WERI-Rb-1 (cell line): ENCODE measurements around the gene PRKACA.

Experiments
- DNase-seq: peaks from one replicate; pipeline ENCODE4 v3.0.0-alpha.2; 2020
- H3K27ac ChIP-seq: fragments of 250-450 bp; sonication (Bioruptor Pico); 2 replicates; pipeline ENCODE4 v1.5.1; 2020; ENCODE audit warnings: mild to moderate bottlenecking, moderate library complexity
- H3K27me3 ChIP-seq: fragments of 250-450 bp; sonication (Bioruptor Pico); 2 replicates; pipeline ENCODE4 v1.5.1; 2021; ENCODE audit warnings: mild to moderate bottlenecking, low read depth, moderate library complexity; ENCODE audit not compliant: insufficient read depth, severe bottlenecking
- H3K36me3 ChIP-seq: fragments of 250-450 bp; sonication (Bioruptor Pico); 2 replicates; pipeline ENCODE4 v1.5.1; 2020; ENCODE audit warnings: mild to moderate bottlenecking, moderate library complexity
- H3K4me3 ChIP-seq: 2 replicates; pipeline ENCODE4 v1.5.1; 2011; ENCODE audit warnings: low read depth, mild to moderate bottlenecking, control low read depth, low read length
- H3K9me3 ChIP-seq: fragments of 250-450 bp; sonication (Bioruptor Pico); 2 replicates; pipeline ENCODE4 v1.5.1; 2021; ENCODE audit warnings: mild to moderate bottlenecking, moderate library complexity; ENCODE audit not compliant: severe bottlenecking
- TF ChIP-seq, protein P1 (sequence below): IDR thresholded peaks from 2 replicates; pipeline ENCODE4 v1.5.1; 2011; ENCODE audit warnings: low read depth, mild to moderate bottlenecking, control low read depth, inconsistent platforms, low read length

The PRKACA gene

DNA sequence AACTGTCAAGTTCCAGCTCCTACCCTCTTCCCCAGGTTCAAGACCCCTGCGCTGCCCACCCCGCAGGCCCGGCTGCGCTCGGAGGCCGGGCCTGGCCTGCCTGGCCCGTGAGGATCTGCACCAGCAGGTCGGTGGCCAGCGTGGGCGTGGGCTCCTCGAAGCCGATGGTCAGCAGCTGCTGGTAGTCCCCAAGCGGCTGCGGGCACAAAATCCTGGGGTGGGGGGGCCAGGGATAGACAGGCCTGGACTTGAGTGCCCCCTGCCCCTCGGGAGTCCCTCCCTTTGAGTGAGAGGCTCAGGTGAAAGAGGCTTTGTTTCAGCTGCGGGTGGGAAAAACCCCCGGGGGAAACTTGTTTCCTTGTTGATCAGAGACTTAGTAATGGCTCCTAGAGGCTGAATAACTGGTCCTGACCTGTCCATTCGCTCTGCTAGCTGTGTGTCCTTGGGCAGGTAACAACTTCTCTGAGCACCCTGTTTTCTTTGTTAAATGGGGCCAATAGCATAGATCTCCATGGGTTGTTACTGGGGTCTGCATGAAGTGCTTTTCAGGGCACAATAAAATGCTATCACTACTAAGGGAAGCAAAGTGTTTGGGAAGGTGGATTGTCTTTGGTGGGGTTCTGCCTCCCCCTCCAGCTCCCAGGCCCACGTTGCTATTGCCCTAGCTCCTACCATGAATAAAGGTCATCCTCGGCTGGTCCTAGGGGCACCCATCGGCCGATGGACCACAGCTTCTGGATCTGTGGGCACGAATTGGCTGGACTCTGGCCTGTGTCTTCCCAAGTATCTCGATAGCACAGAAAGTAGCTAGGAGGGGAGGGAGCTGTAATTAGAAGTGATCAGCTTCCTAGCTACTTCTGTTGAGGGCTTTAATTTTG is 35.5 kb downstream of the PRKACA start:
- H3K9me3 ChIP-seq, result no peaks in the 10 kb centered on the region
- TF ChIP-seq, protein P1, sequence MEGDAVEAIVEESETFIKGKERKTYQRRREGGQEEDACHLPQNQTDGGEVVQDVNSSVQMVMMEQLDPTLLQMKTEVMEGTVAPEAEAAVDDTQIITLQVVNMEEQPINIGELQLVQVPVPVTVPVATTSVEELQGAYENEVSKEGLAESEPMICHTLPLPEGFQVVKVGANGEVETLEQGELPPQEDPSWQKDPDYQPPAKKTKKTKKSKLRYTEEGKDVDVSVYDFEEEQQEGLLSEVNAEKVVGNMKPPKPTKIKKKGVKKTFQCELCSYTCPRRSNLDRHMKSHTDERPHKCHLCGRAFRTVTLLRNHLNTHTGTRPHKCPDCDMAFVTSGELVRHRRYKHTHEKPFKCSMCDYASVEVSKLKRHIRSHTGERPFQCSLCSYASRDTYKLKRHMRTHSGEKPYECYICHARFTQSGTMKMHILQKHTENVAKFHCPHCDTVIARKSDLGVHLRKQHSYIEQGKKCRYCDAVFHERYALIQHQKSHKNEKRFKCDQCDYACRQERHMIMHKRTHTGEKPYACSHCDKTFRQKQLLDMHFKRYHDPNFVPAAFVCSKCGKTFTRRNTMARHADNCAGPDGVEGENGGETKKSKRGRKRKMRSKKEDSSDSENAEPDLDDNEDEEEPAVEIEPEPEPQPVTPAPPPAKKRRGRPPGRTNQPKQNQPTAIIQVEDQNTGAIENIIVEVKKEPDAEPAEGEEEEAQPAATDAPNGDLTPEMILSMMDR, result no peak
- peak overlapping the region; percentile 66 for H3K4me3 ChIP-seq
- H3K27me3 ChIP-seq, result no peaks in the 10 kb centered on the region
- H3K36me3 ChIP-seq, result peaks cover 10% of the 10 kb centered on the region
- peak; percentile 61 for DNase-seq
- peak overlapping the region; percentile 54 for H3K27ac ChIP-seq

DNA sequence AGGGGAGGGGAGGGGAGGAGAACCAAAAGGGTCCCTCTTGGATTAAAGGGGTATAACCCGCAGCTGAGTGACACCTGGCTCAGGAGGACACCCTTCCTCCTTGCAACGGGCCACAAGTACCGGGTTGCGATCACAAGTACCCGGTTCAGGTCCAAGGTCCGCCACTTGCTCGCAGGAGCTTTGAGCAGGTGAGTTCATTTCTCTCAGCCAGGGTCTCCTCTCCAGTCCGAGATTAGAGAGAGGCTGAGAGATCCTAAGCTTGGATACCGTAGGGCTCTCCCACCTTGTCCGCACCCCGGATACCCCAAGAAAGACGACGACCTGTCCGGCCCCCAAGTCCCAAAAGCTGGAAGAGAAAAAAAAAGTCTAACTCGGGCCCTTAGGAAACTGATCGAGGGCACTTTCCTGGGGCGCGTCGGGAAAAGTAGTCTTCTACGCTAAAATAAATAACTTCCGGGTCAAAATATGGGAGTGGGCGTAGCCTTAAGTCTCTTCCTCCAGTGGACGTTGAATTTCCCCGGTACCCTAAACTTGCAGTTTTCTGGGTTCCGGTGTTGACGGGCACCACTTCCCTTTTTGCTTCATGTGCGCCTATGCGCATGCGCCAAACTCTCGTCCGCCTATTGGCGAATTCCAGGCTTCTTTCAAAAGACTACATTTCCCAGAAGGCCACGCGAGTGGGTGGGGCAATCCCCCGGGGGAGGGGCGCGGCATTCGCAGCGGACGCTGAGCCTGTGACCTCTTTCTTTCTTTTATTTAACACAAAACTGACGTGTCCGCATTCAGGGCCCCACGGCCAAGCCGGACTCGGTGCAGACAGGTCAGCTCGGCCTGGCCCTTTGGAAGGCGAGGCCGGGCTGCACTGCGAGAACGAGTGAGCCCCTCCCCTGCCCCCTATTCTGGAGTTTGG is 36.4 kb downstream of the PRKACA start:
- no peaks in the 10 kb centered on the region for H3K27me3 ChIP-seq
- H3K9me3 ChIP-seq, result no peaks in the 10 kb centered on the region
- peaks cover 1% of the 10 kb centered on the region for H3K36me3 ChIP-seq
- peak overlapping the region; percentile 66 for H3K4me3 ChIP-seq
- TF ChIP-seq, protein P1, result no peak
- H3K27ac ChIP-seq, result peak overlapping the region; percentile 54
- peak; percentile 98 for DNase-seq

DNA sequence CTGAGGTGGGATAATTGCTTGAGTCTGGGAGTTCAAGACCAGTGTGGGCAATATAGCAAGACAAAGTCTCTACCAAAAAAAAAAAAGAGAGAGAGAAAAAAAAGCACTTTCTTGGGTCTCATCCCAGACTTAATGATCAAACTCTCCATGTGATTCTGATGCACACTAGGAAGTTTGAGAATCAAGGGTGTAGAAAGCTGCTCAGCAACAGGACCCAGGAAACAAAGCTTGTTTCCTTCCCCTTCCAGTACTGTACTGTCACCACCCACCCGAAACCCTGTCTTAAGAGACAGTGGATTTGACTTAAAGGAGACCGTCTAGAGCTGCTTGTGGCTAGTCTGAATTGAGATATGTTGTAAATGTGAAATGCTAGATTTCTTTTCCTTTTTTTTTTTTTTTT is 39.2 kb downstream of the PRKACA start:
- H3K4me3 ChIP-seq, result no peak overlapping the region
- no peak overlapping the region for H3K27ac ChIP-seq
- H3K27me3 ChIP-seq, result no peaks in the 10 kb centered on the region
- H3K9me3 ChIP-seq, result no peaks in the 10 kb centered on the region
- H3K36me3 ChIP-seq, result no peaks in the 10 kb centered on the region
- TF ChIP-seq, protein P1, result no peak
- DNase-seq, result no peak

DNA sequence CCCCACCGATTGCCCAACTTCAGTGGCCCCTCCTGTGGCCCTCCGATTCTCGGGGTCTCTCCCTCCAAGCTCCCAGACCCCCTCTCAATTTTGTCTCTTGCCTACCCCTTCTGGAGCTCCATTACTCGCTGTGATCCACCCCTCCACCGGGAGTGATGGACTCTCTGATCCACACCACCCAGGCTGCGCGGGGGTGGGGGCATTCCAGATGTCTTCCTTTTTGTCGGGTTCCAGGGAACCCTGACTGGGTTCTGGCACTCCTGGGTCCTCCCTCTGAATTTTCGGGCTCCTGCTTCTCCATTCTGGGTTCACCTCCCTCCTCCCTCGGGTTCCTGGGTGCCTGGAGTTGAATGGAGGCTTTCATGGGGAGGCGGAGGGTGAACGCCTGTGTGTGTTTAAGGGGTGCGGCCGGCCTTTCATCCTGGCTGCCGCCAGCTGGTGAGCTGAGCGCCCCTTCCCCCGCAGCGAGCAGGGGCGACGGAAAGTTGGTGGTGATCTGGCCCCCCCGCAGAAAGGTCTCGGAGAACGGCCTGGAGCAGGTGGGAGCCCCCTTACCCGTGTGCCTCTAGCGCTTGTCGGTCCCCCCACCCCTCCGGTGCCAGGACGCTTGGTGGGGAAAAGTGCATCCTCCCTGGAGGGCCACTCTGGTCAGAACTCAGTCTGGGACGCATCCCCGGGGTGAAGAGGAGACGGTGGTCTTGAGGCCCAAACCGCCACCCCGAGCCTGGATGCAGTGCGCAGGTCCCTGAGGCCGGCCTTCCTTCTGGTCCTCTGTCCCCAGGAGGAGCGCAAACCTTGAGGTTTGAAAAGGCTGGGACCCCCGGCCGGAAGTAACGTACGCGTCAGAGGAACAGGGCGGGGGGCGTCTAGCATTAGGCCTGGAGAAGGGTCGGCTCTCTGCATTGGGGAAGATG is 43.4 kb downstream of the PRKACA start:
- no peak for DNase-seq
- TF ChIP-seq, protein P1, result no peak
- no peaks in the 10 kb centered on the region for H3K9me3 ChIP-seq
- H3K27me3 ChIP-seq, result no peaks in the 10 kb centered on the region
- peak overlapping the region; percentile 58 for H3K27ac ChIP-seq
- no peaks in the 10 kb centered on the region for H3K36me3 ChIP-seq
- peak overlapping the region; percentile 64 for H3K4me3 ChIP-seq

DNA sequence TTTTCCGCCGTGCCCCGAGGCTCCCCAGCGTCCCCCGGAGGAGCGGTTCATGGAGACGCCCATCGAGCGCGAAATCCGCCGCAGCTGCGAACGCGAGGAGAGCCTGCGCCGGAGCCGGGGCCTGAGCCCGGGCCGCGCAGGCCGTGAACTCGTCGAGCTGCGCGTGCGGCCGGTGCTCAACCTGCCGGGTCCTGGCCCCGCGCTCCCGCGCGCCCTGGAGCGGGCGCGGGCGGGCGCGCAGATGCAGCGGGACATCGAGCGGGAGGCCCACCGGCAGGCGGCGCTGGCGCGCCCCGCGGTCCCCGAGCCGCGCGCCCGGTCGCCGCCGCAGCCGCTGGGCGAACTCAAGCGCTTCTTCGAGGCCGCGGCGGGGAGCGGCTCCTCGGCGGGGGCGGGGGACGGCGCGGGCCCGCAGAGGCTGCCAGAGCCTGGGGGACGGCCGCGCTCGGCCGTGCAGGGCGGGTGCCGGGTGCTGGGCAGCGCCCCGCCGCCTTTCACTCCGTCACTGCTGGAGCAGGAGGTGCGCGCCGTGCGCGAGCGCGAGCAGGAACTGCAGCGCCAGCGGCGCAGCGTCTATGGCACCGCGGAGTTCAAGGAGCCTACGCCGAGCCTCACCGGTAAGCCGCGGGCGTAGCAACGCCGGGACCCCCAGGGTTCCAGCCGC is 44.2 kb downstream of the PRKACA start:
- H3K27me3 ChIP-seq, result no peaks in the 10 kb centered on the region
- no peaks in the 10 kb centered on the region for H3K36me3 ChIP-seq
- H3K27ac ChIP-seq, result peak overlapping the region; percentile 78
- peak overlapping the region; percentile 64 for H3K4me3 ChIP-seq
- TF ChIP-seq, protein P1, result peak; percentile 70
- H3K9me3 ChIP-seq, result no peaks in the 10 kb centered on the region
- peak; percentile 67 for DNase-seq
